CD4-positive, alpha-beta T cell (primary cell): ENCODE results near the gene NRM. TPM values are rescaled to one million over a fixed set of nuclear protein-coding genes. Genes with fewer than 3 reads are reported as not detected.

ENCODE experiments used
- ATAC-seq: fragments of 200-7000 bp; cut with Tn5 transposase; one replicate; pipeline ENCODE4 v1.10.0; 2022; ENCODE audit warnings: mild to moderate bottlenecking; ENCODE audit not compliant: poor library complexity
- CTCF ChIA-PET: fragments of 350-600 bp; sonication (Branson Sonifier 250); formaldehyde crosslinking; loops from one replicate; lab custom pipeline; 2021; ENCODE audit warnings: antibody characterized with exemption, inconsistent platforms; lab: Charles Lee
- POLR2A ChIA-PET: fragments of 350-600 bp; sonication (Branson Sonifier 250); formaldehyde crosslinking; loops from one replicate; lab custom pipeline; 2021; ENCODE audit warnings: antibody characterized with exemption, inconsistent platforms; lab: Charles Lee
- DNase-seq, 14 experiments: peaks; one replicate each; pipeline ENCODE4 v3.0.0-alpha.2; 2013 to 2020; ENCODE audit warnings: mixed read lengths in 2 of 14
- H3K27ac ChIP-seq, 2 donors: one replicate each; pipeline versions ENCODE4 v1.5.1 to v1.7.0; 2013; ENCODE audit warnings: low read length in 2 of 2, low read depth in 1 of 2, mild to moderate bottlenecking in 1 of 2
- H3K27me3 ChIP-seq, 2 experiments: 1 replicate in 1 of 2; 2 replicates in 1 of 2; pipeline versions ENCODE4 v1.6.1 to v1.7.0; 2013; ENCODE audit warnings: low read length in 2 of 2, control low read depth in 1 of 2, mild to moderate bottlenecking in 1 of 2, moderate library complexity in 1 of 2; ENCODE audit not compliant: insufficient read depth in 2 of 2, control insufficient read depth in 1 of 2
- H3K36me3 ChIP-seq: one replicate; pipeline ENCODE4 v1.6.1; 2013; ENCODE audit warnings: low read length, control low read depth; ENCODE audit not compliant: insufficient read depth
- H3K4me1 ChIP-seq: one replicate; pipeline ENCODE4 v1.6.1; 2013; ENCODE audit warnings: low read length, control low read depth; ENCODE audit not compliant: insufficient read depth
- H3K4me3 ChIP-seq: one replicate; pipeline ENCODE4 v1.5.1; 2013; ENCODE audit warnings: mild to moderate bottlenecking, low read length, moderate library complexity
- H3K9me3 ChIP-seq, 2 experiments: 1 replicate in 1 of 2; 2 replicates in 1 of 2; pipeline versions ENCODE4 v1.6.1 to v1.7.0; 2013; ENCODE audit warnings: low read length in 2 of 2, mild to moderate bottlenecking in 2 of 2, control low read depth in 1 of 2, moderate library complexity in 1 of 2; ENCODE audit not compliant: control insufficient read depth in 1 of 2, insufficient read depth in 1 of 2
- H3K27ac Mint-ChIP-seq: one replicate; pipeline ENCODE4 v1.8.0; 2020; ENCODE audit warnings: mixed read lengths
- H3K27me3 Mint-ChIP-seq: one replicate; pipeline ENCODE4 v1.8.0; 2021; ENCODE audit warnings: mixed read lengths
- H3K36me3 Mint-ChIP-seq: one replicate; pipeline ENCODE4 v1.8.0; 2021; ENCODE audit warnings: low read depth, mixed read lengths
- H3K4me1 Mint-ChIP-seq: one replicate; pipeline ENCODE4 v1.8.0; 2021; ENCODE audit warnings: low read depth, mixed read lengths
- H3K4me3 Mint-ChIP-seq: one replicate; pipeline ENCODE4 v1.8.0; 2020; ENCODE audit warnings: mild to moderate bottlenecking, mixed read lengths
- H3K9me3 Mint-ChIP-seq: one replicate; pipeline ENCODE4 v1.8.0; 2020; ENCODE audit warnings: mixed read lengths
- intact Hi-C, 2 experiments: fragments of 100-400 bp; cut with DNase I in 1 of 2; cut with micrococcal nuclease in 1 of 2; formaldehyde crosslinking; loops; one replicate each; pipeline versions ENCODE4 v1.15.1 to v1.9.0; 2023 to 2025; cut with DNase I, micrococcal nuclease
- total RNA-seq, 174 experiments: library from RNA in 2 of 174; stranded (reverse) in 2 of 174; gene quantifications; one replicate each; pipeline ENCODE4 v1.2.3 and lab custom pipeline; 2021 to 2026
- TF ChIP-seq, protein P1 (sequence below): fragments of 200-600 bp; IDR thresholded peaks from one replicate; pipeline ENCODE4 v1.8.0; 2022; ENCODE audit warnings: antibody characterized with exemption, mild to moderate bottlenecking

NRM gene
- total RNA-seq, 2 experiments from 2014 or later, result 3.8 to 4.4 TPM

DNA sequence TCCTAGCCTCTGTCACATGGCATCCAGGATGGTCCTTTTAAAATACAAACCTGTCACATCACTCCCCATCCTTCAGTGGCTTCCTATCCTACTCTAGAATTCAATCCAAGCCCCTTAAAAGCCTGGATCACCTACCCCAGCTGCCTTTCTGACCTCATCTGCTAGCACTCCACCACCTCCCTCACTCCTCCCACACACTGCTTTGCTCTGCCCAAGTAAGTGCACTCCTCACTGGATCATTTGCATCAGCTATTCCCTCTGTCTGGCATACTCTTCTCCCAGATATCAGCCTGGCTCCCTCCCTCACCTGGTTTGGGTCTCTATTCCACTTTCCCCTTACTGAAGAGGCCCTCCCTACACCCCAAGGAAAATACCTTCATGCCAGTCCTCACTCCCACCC is 33.3 kb downstream of the NRM start:
- no peak overlapping the region for H3K4me3 Mint-ChIP-seq
- DNase-seq, result no peak
- Histone ChIP-seq H3K9me3 (no peaks in the 10 kb centered on the region), H3K27ac (no peak overlapping the region), H3K4me1 (no peaks in the 10 kb centered on the region), H3K4me3 (no peak overlapping the region), H3K36me3 (peaks cover 85% of the 10 kb centered on the region), H3K27me3 (no peaks in the 10 kb centered on the region)
- H3K4me1 Mint-ChIP-seq, result no peaks in the 10 kb centered on the region
- H3K27ac Mint-ChIP-seq, result no peak overlapping the region
- H3K36me3 Mint-ChIP-seq, result peaks cover 89% of the 10 kb centered on the region
- intact Hi-C loops, result no loop called here
- ChIA-PET CTCF (no interaction called here), POLR2A (interaction anchor here (1.5 kb wide), 1 partner anchor 42 kb away, joined by 3 read pairs; no protein-coding TSS in a partner anchor)
- no peaks in the 10 kb centered on the region for H3K27me3 Mint-ChIP-seq
- ATAC-seq, result no peak
- H3K9me3 Mint-ChIP-seq, result no peaks in the 10 kb centered on the region
- TF ChIP-seq, protein P1, sequence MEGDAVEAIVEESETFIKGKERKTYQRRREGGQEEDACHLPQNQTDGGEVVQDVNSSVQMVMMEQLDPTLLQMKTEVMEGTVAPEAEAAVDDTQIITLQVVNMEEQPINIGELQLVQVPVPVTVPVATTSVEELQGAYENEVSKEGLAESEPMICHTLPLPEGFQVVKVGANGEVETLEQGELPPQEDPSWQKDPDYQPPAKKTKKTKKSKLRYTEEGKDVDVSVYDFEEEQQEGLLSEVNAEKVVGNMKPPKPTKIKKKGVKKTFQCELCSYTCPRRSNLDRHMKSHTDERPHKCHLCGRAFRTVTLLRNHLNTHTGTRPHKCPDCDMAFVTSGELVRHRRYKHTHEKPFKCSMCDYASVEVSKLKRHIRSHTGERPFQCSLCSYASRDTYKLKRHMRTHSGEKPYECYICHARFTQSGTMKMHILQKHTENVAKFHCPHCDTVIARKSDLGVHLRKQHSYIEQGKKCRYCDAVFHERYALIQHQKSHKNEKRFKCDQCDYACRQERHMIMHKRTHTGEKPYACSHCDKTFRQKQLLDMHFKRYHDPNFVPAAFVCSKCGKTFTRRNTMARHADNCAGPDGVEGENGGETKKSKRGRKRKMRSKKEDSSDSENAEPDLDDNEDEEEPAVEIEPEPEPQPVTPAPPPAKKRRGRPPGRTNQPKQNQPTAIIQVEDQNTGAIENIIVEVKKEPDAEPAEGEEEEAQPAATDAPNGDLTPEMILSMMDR, result no peak

DNA sequence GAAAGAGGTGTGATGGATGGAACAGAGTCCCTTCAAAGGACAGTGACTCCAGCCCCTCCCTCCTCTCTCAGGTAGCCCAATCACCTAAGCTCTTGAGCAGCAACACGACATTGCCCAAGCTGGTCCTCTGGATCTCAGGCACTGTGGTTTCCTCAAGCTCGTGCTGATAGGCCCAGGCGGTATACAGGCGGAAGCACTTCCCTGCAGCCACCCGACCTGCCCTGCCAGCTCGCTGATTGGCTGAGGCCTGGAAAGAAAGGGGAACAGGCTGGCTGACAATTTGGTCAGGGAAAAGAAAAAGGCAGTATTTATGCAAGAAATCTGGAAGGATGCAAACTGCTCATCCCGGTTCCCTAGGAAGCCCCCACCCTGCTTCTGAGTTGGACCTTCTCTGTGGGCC is 34.3 kb downstream of the NRM start:
- H3K4me1 ChIP-seq, result no peaks in the 10 kb centered on the region
- ATAC-seq (no peak), DNase-seq (peak in 2 of 14 experiments; percentile 34 to 39)
- peaks cover 89% of the 10 kb centered on the region for H3K36me3 Mint-ChIP-seq
- no peak overlapping the region for H3K27ac ChIP-seq
- H3K27ac Mint-ChIP-seq, result no peak overlapping the region
- ChIA-PET POLR2A (interaction anchor here (0.5 to 1.5 kb wide), 3 partner anchors 41 to 638 kb away, joined by 3 read pairs; no protein-coding TSS in a partner anchor), CTCF (interaction anchor here (0.7 kb wide), 1 partner anchor 203 kb away, joined by 3 read pairs; no protein-coding TSS in a partner anchor)
- peaks cover 85% of the 10 kb centered on the region for H3K36me3 ChIP-seq
- H3K9me3 Mint-ChIP-seq, result no peaks in the 10 kb centered on the region
- intact Hi-C loops, result no loop called here
- no peaks in the 10 kb centered on the region for H3K27me3 ChIP-seq
- no peak overlapping the region for H3K4me3 ChIP-seq
- no peak overlapping the region for H3K4me3 Mint-ChIP-seq
- H3K27me3 Mint-ChIP-seq, result no peaks in the 10 kb centered on the region
- TF ChIP-seq, protein P1, result no peak
- H3K4me1 Mint-ChIP-seq, result no peaks in the 10 kb centered on the region
- no peaks in the 10 kb centered on the region for H3K9me3 ChIP-seq

DNA sequence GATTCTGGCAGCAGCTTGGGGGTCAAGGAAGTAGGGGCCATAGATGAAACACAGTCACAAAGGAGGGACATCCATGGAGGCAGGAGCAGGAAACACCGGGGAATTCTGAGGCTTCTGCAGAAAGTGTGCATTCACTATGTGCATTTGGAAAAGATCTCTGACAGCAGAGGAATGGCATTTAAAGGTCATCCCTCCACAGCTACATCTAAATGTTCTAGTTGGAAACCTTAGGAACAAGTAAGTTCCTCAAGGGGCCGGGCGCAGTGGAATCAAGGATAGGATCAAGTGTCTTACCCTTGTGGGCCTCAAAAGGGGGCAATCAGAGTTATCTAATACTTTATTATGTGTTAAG is 35.1 kb downstream of the NRM start:
- POLR2A ChIA-PET, result no interaction called here

More for the DNA sequence above, 35.1 kb downstream of the NRM start:
- Histone ChIP-seq H3K9me3 (no peaks in the 10 kb centered on the region), H3K36me3 (peaks cover 88% of the 10 kb centered on the region), H3K4me1 (no peaks in the 10 kb centered on the region), H3K27ac (no peak overlapping the region), H3K27me3 (no peaks in the 10 kb centered on the region), H3K4me3 (no peak overlapping the region)
- CTCF ChIA-PET, result no interaction called here
- no peak overlapping the region for H3K4me3 Mint-ChIP-seq
- no peaks in the 10 kb centered on the region for H3K27me3 Mint-ChIP-seq
- TF ChIP-seq, protein P1, result no peak
- no peaks in the 10 kb centered on the region for H3K9me3 Mint-ChIP-seq
- H3K36me3 Mint-ChIP-seq, result peaks cover 92% of the 10 kb centered on the region
- no peaks in the 10 kb centered on the region for H3K4me1 Mint-ChIP-seq
- DNase-seq, result no peak
- no peak for ATAC-seq
- intact Hi-C loops, result no loop called here
- no peak overlapping the region for H3K27ac Mint-ChIP-seq
